Thoracic aorta (tissue), 2 donors: Measurements from ENCODE around the gene HLA-F. TPM values are rescaled to one million over a fixed set of nuclear protein-coding genes. Genes with fewer than 3 reads are reported as not detected.

Experiments
- ATAC-seq: fragments of 150-250 bp; one replicate; pipeline ENCODE4 v1.8.0; 2017; ENCODE audit warnings: low read depth; ENCODE audit not compliant: insufficient number of reproducible peaks, low FRiP score
- DNase-seq: peaks from one replicate; pipeline ENCODE4 v3.0.0-alpha.2; 2020; ENCODE audit warnings: low spot score
- H3K27ac ChIP-seq, 2 donors: fragments of 200-600 bp; sonication (generic); 1 replicate in 1 of 2; 2 replicates in 1 of 2; pipeline ENCODE4 v1.5.1; 2016; ENCODE audit warnings: mild to moderate bottlenecking in 2 of 2, moderate library complexity in 2 of 2
- H3K27me3 ChIP-seq: fragments of 200-600 bp; sonication (generic); replicated peaks from 2 replicates; pipeline ENCODE4 v1.6.0; 2016; ENCODE audit warnings: mild to moderate bottlenecking; ENCODE audit not compliant: insufficient read depth
- H3K36me3 ChIP-seq: fragments of 200-600 bp; sonication (generic); one replicate; pipeline ENCODE4 v1.5.1; 2016
- H3K4me1 ChIP-seq, 2 donors: fragments of 200-600 bp; sonication (generic); 1 replicate in 1 of 2; 2 replicates in 1 of 2; pipeline versions ENCODE4 v1.5.1 to v1.6.0; 2016; ENCODE audit warnings: low read depth in 2 of 2, mild to moderate bottlenecking in 1 of 2; ENCODE audit not compliant: control insufficient read depth in 1 of 2
- H3K4me3 ChIP-seq: fragments of 200-600 bp; sonication (generic); 2 replicates; pipeline ENCODE4 v1.5.1; 2016; ENCODE audit warnings: mild to moderate bottlenecking
- H3K9me3 ChIP-seq: fragments of 200-600 bp; sonication (generic); 2 replicates; pipeline ENCODE4 v1.5.1; 2016
- total RNA-seq, 2 donors: library from RNA; depleted of rRNA; stranded (reverse); fragments of >200 nt; gene quantifications; one replicate each; pipeline versions ENCODE4 v1.1.0 to v1.2.3, GENCODE V29; 2016
- TF ChIP-seq, protein P1 (sequence below): fragments of 200-600 bp; sonication (generic); IDR thresholded peaks from one replicate; pipeline ENCODE4 v1.5.1; 2019; ENCODE audit warnings: antibody characterized with exemption

The HLA-F gene
- total RNA-seq, 2 donors from 2014 or later = 94.2 to 117 TPM

DNA sequence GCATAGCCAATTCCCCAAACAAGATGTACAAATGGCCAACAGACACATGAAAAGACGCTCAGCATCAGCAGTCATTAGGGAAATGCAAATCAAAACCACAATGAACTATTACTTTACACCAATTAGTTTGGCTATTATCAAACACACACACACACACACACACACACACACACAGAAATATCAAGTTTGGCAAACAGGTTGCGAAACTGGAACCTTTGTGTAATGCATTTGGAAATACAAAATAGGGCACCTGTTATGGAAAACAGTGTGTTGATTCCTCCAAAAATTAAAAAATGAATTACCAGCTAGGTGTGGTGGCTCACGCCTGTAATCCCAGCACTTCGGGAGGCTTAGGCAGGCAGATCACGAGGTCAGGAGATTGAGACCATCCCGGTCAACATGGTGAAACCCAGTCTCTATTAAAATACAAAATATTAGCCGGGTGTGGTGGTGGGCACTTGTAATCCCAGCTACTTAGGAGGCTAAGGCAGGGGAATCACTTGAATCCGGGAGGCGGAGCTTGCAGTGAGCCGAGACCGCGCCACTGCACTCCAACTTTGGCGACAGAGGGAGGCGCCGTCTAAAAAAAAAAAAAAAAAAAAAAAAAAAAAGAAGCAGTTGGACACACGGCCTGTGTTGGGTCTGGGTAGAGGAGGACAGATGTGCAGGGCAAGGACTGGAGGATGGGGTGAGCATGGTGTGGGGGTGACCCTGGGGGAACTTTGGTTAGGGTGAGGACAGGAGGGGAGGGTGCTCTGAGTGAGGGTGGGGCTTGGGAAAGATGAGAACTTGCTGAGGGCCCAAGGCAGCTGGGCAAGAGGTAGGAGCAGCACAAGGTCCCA, 23.8 kb downstream of the HLA-F start:
- TF ChIP-seq, protein P1, sequence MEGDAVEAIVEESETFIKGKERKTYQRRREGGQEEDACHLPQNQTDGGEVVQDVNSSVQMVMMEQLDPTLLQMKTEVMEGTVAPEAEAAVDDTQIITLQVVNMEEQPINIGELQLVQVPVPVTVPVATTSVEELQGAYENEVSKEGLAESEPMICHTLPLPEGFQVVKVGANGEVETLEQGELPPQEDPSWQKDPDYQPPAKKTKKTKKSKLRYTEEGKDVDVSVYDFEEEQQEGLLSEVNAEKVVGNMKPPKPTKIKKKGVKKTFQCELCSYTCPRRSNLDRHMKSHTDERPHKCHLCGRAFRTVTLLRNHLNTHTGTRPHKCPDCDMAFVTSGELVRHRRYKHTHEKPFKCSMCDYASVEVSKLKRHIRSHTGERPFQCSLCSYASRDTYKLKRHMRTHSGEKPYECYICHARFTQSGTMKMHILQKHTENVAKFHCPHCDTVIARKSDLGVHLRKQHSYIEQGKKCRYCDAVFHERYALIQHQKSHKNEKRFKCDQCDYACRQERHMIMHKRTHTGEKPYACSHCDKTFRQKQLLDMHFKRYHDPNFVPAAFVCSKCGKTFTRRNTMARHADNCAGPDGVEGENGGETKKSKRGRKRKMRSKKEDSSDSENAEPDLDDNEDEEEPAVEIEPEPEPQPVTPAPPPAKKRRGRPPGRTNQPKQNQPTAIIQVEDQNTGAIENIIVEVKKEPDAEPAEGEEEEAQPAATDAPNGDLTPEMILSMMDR = no peak
- H3K27ac ChIP-seq = no peak overlapping the region
- ATAC-seq = no peak
- H3K9me3 ChIP-seq = no peaks in the 10 kb centered on the region
- H3K4me1 ChIP-seq = peaks cover 11 to 31% of the 10 kb centered on the region in 2 donors
- no peaks in the 10 kb centered on the region for H3K36me3 ChIP-seq
- no peak for DNase-seq
- no peaks in the 10 kb centered on the region for H3K27me3 ChIP-seq
- no peak overlapping the region for H3K4me3 ChIP-seq

DNA sequence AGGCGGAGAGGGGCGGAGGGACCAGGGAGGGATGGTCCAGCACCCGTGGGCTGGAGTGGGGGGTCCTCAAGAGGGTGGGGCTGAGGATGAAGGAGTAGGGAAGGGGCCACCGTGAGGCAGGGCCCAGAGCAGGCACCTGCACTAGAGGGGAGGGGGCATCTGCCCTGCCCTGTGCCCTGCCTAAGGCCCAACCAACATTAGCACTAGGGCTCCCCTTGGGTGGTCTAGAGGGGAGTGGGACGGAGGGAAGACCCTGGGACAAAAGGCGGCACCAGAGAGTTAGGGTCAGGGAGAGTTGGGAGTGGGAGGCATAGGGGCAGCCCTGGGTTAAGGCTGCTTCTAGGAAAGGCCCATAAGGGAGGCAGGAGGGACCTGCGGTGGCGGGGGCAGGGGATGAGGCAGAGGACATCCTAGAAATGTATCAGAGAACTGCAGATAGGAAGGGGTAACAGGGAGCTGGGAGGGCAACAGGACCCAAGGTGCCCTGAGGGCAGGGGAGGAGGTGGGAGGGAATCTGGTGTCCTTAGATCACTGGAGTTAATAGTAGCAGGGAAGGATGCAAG, 24.5 kb downstream of the HLA-F start:
- TF ChIP-seq, protein P1 = no peak
- Histone ChIP-seq H3K9me3 (no peaks in the 10 kb centered on the region), H3K27me3 (no peaks in the 10 kb centered on the region), H3K4me1 (peaks cover 12 to 32% of the 10 kb centered on the region in 2 donors), H3K36me3 (no peaks in the 10 kb centered on the region), H3K27ac (no peak overlapping the region), H3K4me3 (peak overlapping the region; percentile 89)
- no peak for ATAC-seq
- DNase-seq = no peak

GRCh38 chr6:29748391-29749307, 25.4 kb downstream of the HLA-F start:
- Histone ChIP-seq H3K36me3 (no peaks in the 10 kb centered on the region), H3K4me3 (peak overlapping the region; percentile 89), H3K27ac (peak overlapping the region; percentile 59 to 66), H3K4me1 (peaks cover 15 to 32% of the 10 kb centered on the region in 2 donors), H3K27me3 (no peaks in the 10 kb centered on the region), H3K9me3 (no peaks in the 10 kb centered on the region)
- peak; percentile 78 for ATAC-seq
- TF ChIP-seq, protein P1 = no peak
- DNase-seq = peak; percentile 83

DNA sequence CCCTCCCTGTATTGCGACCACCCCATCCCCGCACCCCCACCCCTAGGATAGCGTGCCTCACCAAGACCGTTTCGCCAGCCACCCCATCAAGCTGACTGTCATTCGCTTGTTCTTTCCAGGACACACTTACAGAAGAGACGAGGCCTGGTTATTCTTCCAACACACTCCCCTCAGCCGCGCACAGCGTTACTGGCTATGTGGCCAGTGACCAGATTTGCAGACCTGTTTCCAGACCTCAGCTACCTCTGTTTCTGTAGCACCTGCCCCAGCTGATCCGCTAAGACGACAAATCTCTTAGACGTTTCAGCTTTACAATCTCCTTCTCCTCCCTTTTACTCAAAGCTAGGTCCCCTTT, 26.1 kb downstream of the HLA-F start:
- Histone ChIP-seq H3K27me3 (no peaks in the 10 kb centered on the region), H3K36me3 (no peaks in the 10 kb centered on the region), H3K9me3 (no peaks in the 10 kb centered on the region), H3K27ac (peak overlapping the region; percentile 59 to 66), H3K4me3 (peak overlapping the region; percentile 89), H3K4me1 (peaks cover 16 to 32% of the 10 kb centered on the region in 2 donors)
- no peak for ATAC-seq
- no peak for DNase-seq
- TF ChIP-seq, protein P1 = no peak

DNA sequence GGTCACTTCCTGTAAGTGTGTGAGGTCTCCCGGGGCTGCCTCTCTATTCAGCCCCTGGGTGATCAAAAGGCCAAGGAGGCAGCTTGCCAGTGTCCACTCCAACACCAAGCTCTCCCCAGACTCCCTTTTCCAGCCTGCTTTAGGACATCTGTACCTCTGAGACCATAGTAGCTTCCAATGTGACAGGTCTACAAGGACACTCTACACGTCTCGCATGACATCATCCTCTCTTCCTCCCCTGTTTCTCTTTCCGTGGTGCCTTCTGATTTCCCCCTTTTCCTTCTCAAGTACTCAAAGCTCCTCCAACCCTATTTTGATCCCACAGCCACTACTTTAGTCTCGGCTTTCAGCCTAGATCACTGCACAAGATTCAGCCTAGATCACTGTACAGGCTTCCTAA, 26.4 kb downstream of the HLA-F start:
- Histone ChIP-seq H3K9me3 (no peaks in the 10 kb centered on the region), H3K4me3 (peak overlapping the region; percentile 89), H3K27me3 (no peaks in the 10 kb centered on the region), H3K27ac (peak overlapping the region; percentile 59 to 66), H3K36me3 (no peaks in the 10 kb centered on the region), H3K4me1 (peaks cover 16 to 32% of the 10 kb centered on the region in 2 donors)
- DNase-seq (no peak), ATAC-seq (no peak)
- TF ChIP-seq, protein P1 = no peak
